NCI-H2081 treated with DMSO at 0.1 percent for 48 hours (cell line): ENCODE measurements around the gene DRAXIN.
"Not testable (repeated sequence)": the region's sequence is repeated elsewhere in the genome, so short reads cannot be mapped to it uniquely, and the experiment has no call there.

ENCODE experiments used
- DNase-seq: peaks from one replicate; lab custom pipeline; 2025; lab: John Stamatoyannopoulos, UW

The DRAXIN gene, protein sequence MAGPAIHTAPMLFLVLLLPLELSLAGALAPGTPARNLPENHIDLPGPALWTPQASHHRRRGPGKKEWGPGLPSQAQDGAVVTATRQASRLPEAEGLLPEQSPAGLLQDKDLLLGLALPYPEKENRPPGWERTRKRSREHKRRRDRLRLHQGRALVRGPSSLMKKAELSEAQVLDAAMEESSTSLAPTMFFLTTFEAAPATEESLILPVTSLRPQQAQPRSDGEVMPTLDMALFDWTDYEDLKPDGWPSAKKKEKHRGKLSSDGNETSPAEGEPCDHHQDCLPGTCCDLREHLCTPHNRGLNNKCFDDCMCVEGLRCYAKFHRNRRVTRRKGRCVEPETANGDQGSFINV

DNA sequence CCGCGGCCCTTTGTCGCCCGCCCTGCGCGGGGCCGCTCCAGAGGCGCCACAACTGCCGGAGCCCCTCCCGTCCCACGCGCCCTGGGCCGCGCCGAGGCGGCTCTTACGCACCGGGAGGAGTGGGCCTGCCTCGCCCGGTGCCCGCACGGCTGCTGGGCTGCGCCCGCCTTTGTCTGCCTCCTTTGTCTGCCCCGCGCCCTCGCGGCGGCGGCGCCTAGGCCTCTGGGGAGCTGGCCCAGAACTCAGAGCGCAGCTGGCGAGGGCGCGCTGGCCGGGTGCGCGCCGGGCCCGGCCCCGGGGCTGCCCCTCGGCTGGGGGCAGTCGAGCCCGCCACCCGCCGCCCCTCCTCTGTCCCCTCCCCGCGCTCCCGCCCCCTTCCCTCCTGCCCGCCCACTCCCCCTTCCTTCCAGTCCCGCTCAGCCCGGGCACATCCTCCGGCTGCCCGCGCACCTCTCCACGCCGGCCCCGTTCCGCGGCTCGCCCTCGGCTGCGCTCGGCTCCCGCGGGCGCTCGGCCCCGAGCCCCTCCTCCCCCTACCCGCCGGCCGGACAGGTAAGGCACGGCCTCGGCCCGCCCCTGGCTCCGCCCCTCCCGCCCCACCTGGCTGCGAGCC is at the start of gene DRAXIN:
Gene DRAXIN (plus strand): TSS at position 409 of the 613 bp plus-strand sequence. CDS start 14,549 bp downstream, outside the sequence.
- DNase-seq = no peak

DNA sequence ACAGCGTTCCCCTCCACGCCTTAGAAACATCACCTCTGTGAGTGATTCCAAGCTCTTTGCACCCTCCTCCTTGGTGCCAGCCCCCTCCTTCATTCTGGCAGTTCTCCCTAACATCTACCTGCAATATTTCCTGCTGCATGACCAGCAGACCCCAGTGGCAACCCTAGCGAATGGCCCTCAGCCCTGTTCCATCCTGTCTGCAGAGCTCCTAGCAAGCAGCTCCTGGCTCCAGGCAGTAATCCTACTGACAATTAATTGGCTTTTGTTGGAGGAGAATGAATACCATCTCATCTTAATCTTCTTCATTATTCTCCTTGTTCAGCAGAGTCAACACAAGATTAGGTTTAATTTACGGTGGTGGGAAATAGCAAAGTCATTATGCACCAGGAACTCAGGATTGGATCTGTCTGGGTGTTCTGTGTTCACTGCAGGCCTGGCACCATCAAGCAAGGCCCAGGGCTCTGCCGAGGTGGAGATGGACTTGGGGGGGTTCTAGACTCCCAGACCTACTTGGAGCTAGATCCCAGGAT is 49.7 kb upstream of the DRAXIN start:
- DNase-seq = no peak

DNA sequence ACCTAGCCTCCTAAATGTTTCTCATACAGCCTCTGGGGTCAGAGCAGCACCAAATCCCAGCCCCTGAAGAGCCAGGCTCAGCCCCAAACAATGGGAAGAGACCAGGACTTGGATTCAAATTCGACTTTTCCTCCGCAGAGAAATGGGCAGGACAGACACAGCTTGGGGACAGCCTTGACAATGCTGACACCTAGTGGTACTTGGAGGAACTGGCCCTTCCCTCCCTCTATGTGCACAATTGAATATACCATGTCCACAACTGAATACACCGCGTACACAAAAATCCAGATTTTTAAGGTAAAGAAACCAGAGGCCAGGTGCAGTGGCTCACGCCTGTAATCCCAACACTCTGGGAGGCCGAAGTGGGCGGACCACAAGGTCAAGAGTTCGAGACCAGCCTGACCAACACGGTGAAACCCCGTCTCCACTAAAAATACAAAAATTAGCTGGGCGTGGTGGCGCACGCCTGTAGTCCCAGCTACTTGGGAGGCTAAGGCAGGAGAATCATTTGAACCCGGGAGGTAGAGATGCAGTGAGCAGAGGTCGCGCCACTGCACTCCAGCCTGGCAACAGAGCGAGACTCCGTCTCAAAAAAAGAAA is 49.0 kb upstream of the DRAXIN start:
- not testable (repeated sequence) for DNase-seq

GRCh38 chr1:11643782-11644181 is 47.7 kb upstream of the DRAXIN start:
- DNase-seq = no peak

- DNase-seq = no peak
Observed at GRCh38 chr1:11645270-11645669, 46.2 kb upstream of the DRAXIN start.

GRCh38 chr1:11645670-11646265 is 45.7 kb upstream of the DRAXIN start:
- DNase-seq = peak; percentile 12

DNA sequence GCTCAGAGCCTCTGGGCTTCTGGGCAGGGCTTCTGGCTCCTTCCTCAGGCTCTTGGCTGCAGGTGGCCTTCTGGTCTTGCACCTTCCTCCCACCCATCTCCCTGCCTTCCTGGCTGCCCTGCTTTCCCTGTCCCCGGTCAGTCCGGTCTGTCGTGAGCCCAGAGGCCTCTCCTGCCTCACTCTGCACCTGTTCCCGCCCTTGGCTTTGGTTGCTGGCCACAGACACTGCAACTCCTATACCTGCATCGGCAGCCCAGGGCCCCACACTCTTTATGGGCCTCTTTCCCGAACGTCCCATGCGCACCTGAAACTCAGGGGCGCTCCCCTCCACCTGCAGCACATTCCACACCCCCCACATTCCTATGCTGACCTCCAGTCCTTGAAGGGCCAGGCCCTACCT is 45.2 kb upstream of the DRAXIN start:
- no peak for DNase-seq

- no peak for DNase-seq
Observed at GRCh38 chr1:11647333-11647732, 44.2 kb upstream of the DRAXIN start.

DNA sequence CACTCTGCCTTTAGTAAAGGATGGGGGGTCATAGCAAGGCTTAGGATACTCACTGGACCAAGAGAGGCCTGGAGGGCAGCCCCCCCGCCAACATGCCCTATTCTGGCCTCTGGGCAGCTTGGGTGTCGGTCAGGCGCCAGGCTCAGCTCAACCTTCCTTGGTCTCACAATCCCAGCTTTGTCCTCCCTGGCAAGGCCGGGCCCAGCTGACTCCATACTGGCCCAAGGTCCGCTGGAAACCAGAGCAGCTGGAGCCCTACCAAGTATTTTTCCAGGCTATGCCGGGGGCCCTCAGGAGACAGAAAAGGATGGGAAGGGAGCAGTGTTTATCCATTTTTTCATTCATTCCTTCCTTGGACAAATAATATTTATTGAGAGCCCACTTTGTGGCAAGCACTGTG is 43.5 kb upstream of the DRAXIN start:
- no peak for DNase-seq

DNA sequence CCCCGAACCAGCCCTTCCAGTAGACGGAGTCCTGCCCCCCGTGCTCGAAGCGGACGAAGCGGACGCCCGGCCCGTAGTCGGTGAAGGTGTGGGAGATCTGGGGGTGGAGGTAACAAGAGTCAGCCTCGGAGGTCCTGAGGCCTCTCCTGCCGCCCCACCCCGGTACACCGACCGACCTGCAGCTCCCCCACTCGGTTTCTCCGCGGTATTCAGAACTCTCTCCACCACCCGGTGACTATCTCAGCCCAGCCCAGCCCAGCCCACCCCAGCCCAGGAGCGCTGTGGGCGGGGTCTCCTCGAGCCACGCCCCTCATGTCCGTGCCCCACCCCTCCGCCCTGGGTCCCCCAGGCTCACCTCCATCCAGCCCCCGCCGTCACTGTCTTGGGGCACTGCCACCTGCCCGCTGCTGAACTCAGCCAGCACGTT is 42.8 kb upstream of the DRAXIN start:
- no peak for DNase-seq

- no peak for DNase-seq
Observed at GRCh38 chr1:11649237-11649623, 42.3 kb upstream of the DRAXIN start.

- no peak for DNase-seq
Observed at GRCh38 chr1:11649624-11650330, 41.7 kb upstream of the DRAXIN start.

DNA sequence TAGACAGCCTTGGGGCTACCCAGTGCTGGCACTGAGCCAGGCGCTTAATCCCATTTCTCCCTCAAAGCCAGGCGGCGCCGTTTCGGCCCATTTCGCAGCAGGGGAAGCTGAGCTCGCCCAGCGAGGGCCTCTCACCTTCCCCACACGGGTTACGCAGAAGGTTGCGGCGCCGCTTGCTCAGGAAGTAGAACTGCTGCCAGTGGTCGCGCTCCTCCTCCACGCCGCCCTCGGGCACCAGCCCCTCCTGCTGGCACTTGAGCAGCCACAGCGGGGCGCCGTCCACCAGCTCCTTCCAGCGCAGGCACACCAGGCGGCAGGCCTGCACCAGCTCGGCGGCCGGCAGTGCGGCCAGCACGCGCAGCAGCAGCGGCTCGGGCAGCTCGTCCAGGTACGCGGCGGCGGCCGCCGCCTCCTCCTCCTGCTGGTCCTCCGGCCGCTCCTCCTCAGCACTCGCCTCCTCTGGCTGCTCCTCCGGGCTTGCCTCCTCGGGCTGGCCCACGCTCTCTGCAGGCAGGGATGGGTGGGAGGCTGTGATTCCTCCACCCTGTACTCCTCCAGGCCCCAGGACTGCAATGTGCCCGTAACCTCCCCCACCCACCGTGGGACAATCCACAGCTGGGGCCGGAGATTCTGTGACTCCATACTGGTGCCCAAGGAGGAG is 41.0 kb upstream of the DRAXIN start:
- DNase-seq = peak; percentile 24

GRCh38 chr1:11651017-11651416 is 40.5 kb upstream of the DRAXIN start:
- no peak for DNase-seq

- no peak for DNase-seq
Observed at GRCh38 chr1:11652203-11652780, 39.2 kb upstream of the DRAXIN start.

DNA sequence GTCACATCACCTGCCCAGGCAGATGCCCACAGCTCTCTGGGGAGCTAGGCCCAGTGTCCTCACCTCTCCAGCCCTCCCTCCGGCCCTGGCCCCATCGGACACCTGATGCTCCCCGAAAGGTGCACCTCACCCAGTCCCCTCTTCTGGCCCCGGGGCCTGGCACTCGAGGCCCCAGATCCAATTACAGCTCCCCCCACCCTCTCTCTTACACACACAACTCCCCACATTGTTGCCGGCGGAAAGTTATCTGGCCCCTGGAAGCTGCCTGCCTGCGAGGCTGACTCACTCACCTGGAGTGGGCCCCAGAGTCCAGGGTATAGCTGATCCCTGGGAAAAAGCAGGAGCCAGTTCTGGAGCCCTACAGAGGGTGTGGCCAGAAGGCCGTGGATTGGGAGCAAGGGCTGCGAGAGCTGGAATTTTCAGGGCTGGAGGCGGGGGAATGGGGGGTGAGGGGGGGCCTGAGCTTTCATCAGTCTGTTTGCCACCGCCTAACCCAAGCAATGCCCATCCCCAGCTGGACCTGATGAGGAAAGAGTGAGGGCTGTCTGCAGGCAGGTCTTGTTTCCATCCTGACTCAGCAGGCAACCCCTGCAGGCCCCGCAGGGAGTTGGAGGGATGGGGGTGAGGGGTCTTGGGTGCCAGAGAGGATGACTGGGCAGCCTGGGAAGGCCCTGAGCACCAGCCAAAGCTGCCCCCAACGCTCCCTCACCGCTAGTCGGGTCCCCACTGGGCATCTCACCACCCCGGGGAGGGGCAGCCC is 38.2 kb upstream of the DRAXIN start:
- no peak for DNase-seq

DNA sequence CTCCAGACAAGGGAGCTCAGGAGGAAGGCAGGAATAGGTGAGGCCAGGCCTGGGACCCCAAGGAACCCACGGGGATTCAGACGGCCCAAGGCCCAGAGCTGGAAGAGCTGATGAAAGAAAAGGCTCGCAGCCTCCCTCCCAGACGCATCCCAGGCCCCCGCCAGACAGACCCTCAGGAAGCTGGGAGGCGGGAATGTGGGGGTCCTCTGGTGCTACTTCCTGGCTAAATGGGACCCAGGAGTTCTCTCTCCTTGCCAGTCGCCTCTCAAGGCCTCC is 37.7 kb upstream of the DRAXIN start:
- no peak for DNase-seq

DNA sequence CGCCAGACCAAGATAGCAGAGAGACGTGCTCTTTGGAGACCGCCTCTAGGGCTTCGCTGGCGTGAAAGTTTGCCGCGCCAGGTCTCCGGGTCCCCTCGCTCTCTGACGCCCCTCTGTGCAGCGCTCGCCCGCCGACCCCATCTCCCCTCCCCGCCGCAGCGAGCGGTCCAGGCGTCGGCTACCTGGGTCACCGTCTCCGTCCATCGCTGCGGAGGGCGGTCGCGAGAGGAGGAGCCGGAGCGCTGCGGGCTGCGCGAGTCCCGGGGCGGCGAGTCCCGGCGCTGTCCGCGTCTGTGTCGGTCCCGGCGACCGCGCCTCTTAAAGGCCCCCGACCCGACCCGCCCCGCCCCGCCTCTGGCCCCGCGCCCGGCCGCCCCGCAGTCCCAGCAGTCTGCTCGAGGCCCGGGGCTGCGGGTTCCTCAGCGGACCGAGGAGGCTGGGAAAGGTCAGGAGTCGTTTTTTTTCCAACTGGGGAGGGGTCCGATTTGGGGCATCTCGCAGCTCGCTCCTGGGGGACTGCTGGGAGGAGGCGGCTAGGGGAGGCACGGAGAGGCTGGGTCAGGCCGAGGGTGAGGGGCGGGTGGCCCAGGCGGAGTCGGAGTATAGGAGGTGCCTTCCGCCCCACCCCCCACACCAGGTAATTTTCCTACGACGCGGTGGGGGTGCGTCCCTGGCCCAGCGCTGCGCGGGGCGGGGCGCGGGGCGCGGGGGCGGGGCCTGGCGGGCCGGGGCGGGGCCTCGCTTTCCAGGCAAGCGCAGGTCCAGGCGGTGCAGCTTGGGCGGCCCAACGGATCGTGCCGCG is 37.2 kb upstream of the DRAXIN start, which contains the start of the genes FBXO2 and FBXO44:
Gene FBXO2 (minus strand): TSS at position 293 of the 802 bp plus-strand sequence. CDS start 89 bp downstream, at position 204.
Gene FBXO44 (plus strand): TSS at position 741 of the 802 bp plus-strand sequence. CDS start 959 bp downstream, outside the sequence.
- DNase-seq = no peak
